ENCODE results near the gene APOBEC3B.

- no peak for TF ChIP-seq POLR2A (IDR thresholded peaks at IDR 0.05; ENCODE audit: control extremely low read depth in 1 of 2, low read depth in 2 of 2, low read length in 2 of 2)
- no peak for TF ChIP-seq POLR2AphosphoS5 (IDR thresholded peaks at IDR 0.05; ENCODE audit: low read depth, low read length)
- TF ChIP-seq, protein P1, sequence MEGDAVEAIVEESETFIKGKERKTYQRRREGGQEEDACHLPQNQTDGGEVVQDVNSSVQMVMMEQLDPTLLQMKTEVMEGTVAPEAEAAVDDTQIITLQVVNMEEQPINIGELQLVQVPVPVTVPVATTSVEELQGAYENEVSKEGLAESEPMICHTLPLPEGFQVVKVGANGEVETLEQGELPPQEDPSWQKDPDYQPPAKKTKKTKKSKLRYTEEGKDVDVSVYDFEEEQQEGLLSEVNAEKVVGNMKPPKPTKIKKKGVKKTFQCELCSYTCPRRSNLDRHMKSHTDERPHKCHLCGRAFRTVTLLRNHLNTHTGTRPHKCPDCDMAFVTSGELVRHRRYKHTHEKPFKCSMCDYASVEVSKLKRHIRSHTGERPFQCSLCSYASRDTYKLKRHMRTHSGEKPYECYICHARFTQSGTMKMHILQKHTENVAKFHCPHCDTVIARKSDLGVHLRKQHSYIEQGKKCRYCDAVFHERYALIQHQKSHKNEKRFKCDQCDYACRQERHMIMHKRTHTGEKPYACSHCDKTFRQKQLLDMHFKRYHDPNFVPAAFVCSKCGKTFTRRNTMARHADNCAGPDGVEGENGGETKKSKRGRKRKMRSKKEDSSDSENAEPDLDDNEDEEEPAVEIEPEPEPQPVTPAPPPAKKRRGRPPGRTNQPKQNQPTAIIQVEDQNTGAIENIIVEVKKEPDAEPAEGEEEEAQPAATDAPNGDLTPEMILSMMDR (IDR thresholded peaks at IDR 0.05; ENCODE audit: control extremely low read depth in 1 of 3, insufficient read depth in 1 of 3, low read depth in 1 of 3, low read length in 3 of 3) = no peak
Measured at GRCh38 chr22:38959590-38959989, 22.6 kb upstream of the APOBEC3B start.
